NK-92 treated with Interleukin-12 subunit alpha and Interleukin-12 subunit beta, amount 100 ng/mL, for 24 hours (cell line): ENCODE measurements around the gene UBE2H.
"Not testable (repeated sequence)": the region's sequence is repeated elsewhere in the genome, so short reads cannot be mapped to it uniquely, and the experiment has no call there.

Source experiments
- DNase-seq: peaks from one replicate; lab custom pipeline; 2025; lab: John Stamatoyannopoulos, UW

Gene UBE2H

GRCh38 chr7:129952653-129953560, at the start of gene UBE2H:
Gene UBE2H (minus strand): TSS chr7:129952960. CDS start chr7:129952555, 405 bp downstream.
- DNase-seq: peak; percentile 88

- no peak for DNase-seq
Measured at GRCh38 chr7:129998446-129998845, 45.7 kb upstream of the UBE2H start.

DNA sequence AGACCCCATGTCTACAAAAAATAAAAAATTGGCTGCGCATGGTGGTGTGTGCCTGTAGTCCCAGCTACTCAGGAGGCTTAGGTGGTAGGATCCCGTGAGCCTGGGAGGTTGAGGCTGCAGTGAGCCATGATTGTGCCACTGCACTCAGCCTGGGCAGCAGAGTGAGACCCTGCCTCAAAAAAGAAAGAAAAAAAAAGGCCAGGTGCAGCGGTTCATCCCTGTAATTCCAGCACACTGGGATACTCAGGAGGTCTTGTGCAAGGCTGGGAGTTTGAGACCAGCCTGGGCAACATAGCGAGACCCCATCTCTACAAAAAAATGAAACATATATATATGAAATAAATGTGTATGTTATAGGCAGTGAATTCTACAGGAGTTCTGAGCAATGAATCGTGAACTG, 44.5 kb upstream of the UBE2H start:
- no peak for DNase-seq

- DNase-seq: no peak
Measured at GRCh38 chr7:129993275-129993674, 40.5 kb upstream of the UBE2H start.

- DNase-seq: no peak
Measured at GRCh38 chr7:129990403-129991192, 37.8 kb upstream of the UBE2H start.

DNA sequence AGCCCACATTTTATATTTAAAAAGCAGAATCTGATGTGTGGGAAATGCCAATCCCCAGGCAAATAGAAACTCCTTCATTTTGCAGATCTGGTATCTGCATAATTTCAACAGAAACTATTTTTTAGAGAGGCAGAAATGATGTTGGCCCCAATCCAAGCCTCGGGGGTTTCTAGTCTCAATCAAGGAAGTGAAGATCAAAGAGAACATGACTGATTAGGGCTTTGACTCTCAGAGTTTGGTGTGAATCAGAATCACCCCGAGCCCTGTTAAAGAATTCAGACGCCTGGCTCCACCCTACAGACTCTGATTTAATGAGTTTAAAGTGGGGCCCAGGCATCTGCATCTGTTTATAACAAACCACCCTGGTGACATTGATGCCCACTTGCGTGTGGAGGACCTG, 36.7 kb upstream of the UBE2H start:
- DNase-seq: no peak

GRCh38 chr7:129986600-129986999, 33.8 kb upstream of the UBE2H start:
- no peak for DNase-seq

GRCh38 chr7:129980667-129981066, 27.9 kb upstream of the UBE2H start:
- DNase-seq: no peak

- DNase-seq: no peak
Measured at GRCh38 chr7:129975309-129975708, 22.5 kb upstream of the UBE2H start.

DNA sequence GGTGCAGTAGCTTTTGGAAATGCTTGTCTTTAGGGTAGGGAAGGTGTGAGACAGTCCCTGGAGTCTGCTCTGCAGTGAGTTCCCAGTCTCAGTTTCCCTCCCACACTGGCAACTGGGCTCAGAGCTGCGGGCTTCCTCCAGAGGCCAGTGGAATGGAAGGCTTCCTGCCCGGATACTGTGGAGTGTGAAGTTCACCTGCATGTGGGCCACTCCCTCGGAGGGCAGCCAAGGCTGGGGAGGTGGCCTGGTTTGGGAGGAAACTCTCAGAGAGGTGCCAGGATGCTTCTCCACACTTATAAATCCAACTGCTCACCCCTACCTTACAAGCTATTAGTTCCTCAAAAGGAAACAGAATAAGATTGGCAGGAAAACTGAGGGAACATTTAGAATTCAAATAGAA, 18.1 kb upstream of the UBE2H start:
- DNase-seq: no peak

DNA sequence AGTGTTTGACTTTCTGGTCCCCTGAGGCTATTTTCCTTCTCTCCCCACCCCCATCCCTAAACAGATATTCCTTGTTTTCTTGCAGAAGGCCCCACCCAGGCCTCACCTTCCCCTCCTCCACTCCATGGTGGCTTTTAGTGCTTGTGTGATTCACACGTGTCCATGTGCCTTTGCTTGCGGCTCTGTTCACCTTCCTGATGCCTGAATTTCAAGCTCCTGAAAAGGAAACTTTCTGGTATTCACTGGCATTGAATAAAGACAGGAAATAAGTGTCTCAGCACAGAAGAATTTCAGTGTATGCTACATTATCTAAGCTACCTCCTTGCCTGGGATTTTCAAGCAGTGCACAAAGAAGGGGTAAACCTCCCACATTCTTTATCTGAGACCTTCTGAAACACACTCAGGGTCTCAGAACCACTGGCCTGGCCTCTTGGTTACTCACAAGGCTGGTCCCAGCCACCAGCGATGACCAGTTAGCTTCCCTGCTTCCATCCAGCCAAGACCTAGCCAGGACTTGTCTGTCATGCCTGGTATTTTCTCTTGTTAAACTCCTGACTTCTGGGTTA, 17.2 kb upstream of the UBE2H start:
- DNase-seq: no peak

- no peak for DNase-seq
Measured at GRCh38 chr7:129968592-129969383, 16.0 kb upstream of the UBE2H start.

- DNase-seq: not testable (repeated sequence)
Measured at GRCh38 chr7:129960204-129960475, 7.4 kb upstream of the UBE2H start.

DNA sequence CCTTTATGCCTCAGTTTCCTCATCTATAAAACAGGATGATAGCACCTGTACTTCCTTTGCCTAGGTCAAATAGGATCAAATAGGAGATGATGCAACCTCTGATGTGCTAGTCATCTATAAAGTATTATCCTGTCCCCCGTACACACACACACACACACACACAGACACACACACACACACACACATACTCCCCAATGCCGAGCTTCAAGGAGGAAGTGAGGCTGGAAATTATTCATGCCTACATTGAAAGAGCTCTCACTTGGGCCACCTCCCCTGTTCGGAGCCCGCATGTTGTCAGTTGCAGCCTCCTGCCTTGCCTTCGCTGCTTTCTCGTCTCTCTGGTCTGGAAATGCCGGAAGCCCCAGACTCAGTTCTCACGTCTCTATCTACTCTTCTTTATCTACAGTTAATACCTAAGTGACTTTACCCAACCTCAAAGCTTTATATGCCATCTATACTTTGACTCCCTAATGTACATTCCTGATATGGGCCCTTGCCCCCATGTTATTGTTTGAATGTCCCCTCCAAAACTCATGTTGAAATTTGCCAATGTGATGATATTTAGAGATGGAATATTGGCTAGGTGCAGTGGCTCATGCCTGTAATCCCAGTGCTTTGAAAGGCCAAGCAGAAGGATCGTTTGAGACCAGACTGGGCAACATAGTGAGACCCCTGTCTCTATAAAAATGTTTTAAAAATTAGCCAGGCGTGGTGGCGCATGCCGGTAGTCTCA, 6.9 kb upstream of the UBE2H start:
- DNase-seq: no peak

GRCh38 chr7:129958643-129959470, 6.1 kb upstream of the UBE2H start:
- peak; percentile 7 for DNase-seq

GRCh38 chr7:129955993-129956543, 3.3 kb upstream of the UBE2H start:
- DNase-seq: no peak

- DNase-seq: peak; percentile 41
Measured at GRCh38 chr7:129952086-129952652, 591 bp downstream of the UBE2H start.

GRCh38 chr7:129951226-129952085, 1.3 kb downstream of the UBE2H start:
- DNase-seq: no peak

GRCh38 chr7:129950933-129951225, 1.9 kb downstream of the UBE2H start:
- DNase-seq: no peak
